Endodermal cell (in vitro differentiated cells): ENCODE data around the gene TOB1. TPM values are rescaled to one million over a fixed set of nuclear protein-coding genes. Genes with fewer than 3 reads are reported as not detected.

Source experiments
- DNase-seq: peaks from one replicate; pipeline ENCODE4 v3.0.0-alpha.2; 2017
- H3K27ac ChIP-seq: 2 replicates; pipeline ENCODE4 v1.5.1; 2013; ENCODE audit warnings: mild to moderate bottlenecking, low read depth, low read length, moderate library complexity
- H3K27me3 ChIP-seq: 2 replicates; pipeline ENCODE4 v1.6.1; 2013; ENCODE audit warnings: mild to moderate bottlenecking, low read length, moderate library complexity; ENCODE audit not compliant: insufficient read depth, control insufficient read depth, poor library complexity, severe bottlenecking
- H3K36me3 ChIP-seq: 2 replicates; pipeline ENCODE4 v1.7.0; 2013; ENCODE audit warnings: mild to moderate bottlenecking, low read length, moderate library complexity; ENCODE audit not compliant: control insufficient read depth, insufficient read depth
- H3K4me1 ChIP-seq: one replicate; pipeline ENCODE4 v1.7.0; 2013; ENCODE audit warnings: low read length; ENCODE audit not compliant: control insufficient read depth, insufficient read depth
- H3K4me3 ChIP-seq: 2 replicates; pipeline ENCODE4 v1.5.1; 2013; ENCODE audit warnings: mild to moderate bottlenecking, low read length, moderate library complexity
- H3K9ac ChIP-seq: 2 replicates; pipeline ENCODE4 v1.6.1; 2013; ENCODE audit warnings: mild to moderate bottlenecking, low read length, moderate library complexity; ENCODE audit not compliant: poor library complexity, severe bottlenecking; ENCODE audit errors: extremely low read depth
- H3K9me3 ChIP-seq: 2 replicates; pipeline ENCODE4 v1.6.1; 2013; ENCODE audit warnings: mild to moderate bottlenecking, low read length, moderate library complexity; ENCODE audit not compliant: control insufficient read depth
- H3K27ac Mint-ChIP-seq: 2 replicates; pipeline ENCODE4 v1.8.0; 2020; ENCODE audit warnings: mixed read lengths
- H3K27me3 Mint-ChIP-seq: 2 replicates; pipeline ENCODE4 v1.8.0; 2021; ENCODE audit warnings: mild to moderate bottlenecking, mixed read lengths; ENCODE audit not compliant: insufficient read depth
- H3K36me3 Mint-ChIP-seq: 2 replicates; pipeline ENCODE4 v1.8.0; 2020; ENCODE audit warnings: low read depth, mixed read lengths
- H3K4me1 Mint-ChIP-seq: 2 replicates; pipeline ENCODE4 v1.8.0; 2020; ENCODE audit warnings: mixed read lengths
- H3K4me3 Mint-ChIP-seq: 2 replicates; pipeline ENCODE4 v1.8.0; 2020; ENCODE audit warnings: mild to moderate bottlenecking, moderate library complexity, mixed read lengths
- H3K9me3 Mint-ChIP-seq: 2 replicates; pipeline ENCODE4 v1.8.0; 2020; ENCODE audit warnings: mild to moderate bottlenecking, mixed read lengths
- WGBS, 2 experiments: methylation state at CpG; one replicate each; pipeline versions ENCODE4 v1.1.5 to v1.1.7; 2013; ENCODE audit warnings: missing lambda C conversion rate in 2 of 2, mixed read lengths in 1 of 2; ENCODE audit not compliant: insufficient coverage in 1 of 2, insufficient read length in 1 of 2; 5-methylcytosine and 5-hydroxymethylcytosine counted together
- total RNA-seq, 2 donors: library from RNA; stranded (reverse); fragmentation: NEBNext Ultra II Directional in 1 of 2; extraction: Animal tissue kit (Norgen Biotek cat#: 25700) in 1 of 2; gene quantifications; 2 replicates in 1 of 2; 3 replicates in 1 of 2; pipeline ENCODE4 v1.2.1, GENCODE V29; 2021
- TF ChIP-seq, protein P1 (sequence below): fragments of 200-600 bp; sonication (generic); conservative IDR thresholded peaks from 2 replicates; pipeline ENCODE4 v1.5.0; 2021; ENCODE audit warnings: antibody characterized with exemption, mild to moderate bottlenecking

The TOB1 gene
- total RNA-seq, 2 donors from 2014 or later, result 35.5 to 36.3 TPM

DNA sequence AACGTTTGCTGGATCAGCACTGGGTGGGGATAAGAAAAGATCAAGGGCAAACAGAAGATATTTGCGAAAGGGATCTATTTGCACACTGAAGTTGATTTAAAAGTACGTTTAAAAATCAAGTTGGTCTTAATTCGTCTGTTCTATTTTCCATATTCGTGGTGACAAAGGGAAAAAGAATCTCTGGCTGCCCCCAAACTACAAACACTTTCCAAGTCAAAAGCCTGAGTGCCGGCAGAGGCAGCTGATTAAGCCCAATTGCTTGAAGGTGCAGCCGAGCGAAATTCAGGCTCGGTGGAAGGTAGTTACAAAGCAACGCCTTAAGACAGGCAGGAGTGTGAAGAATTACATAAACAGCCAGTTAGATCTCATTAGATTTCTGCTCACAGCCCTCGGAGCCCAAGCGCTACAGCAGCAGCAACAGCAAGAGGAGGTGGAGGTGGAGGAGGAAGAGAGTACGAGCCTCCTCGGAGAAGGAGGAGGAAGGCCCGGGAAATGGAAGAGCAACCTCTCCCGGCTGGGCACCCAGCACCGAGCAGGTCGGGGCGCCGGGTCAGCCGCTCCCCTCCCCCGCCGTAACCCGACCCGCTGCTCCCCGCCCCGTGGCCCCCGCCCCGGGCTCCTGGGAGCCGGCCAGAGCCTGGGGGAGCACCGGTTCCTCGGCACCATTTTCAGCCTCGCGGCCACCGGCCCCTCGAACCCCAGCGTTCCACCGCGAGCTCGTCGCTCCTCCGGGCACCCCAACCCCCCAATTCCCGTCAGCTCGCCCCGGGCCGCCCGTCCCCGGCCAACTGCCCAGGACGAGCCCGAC lies 890 bp downstream of the TOB1 start:
- Histone ChIP-seq H3K4me1 (no peaks in the 10 kb centered on the region), H3K27ac (peak overlapping the region; percentile 71), H3K9me3 (no peaks in the 10 kb centered on the region), H3K36me3 (peaks cover 29% of the 10 kb centered on the region), H3K9ac (peak overlapping the region; percentile 81), H3K27me3 (no peaks in the 10 kb centered on the region), H3K4me3 (peak overlapping the region; percentile 96)
- peak; percentile 88 for DNase-seq
- H3K27me3 Mint-ChIP-seq, result no peaks in the 10 kb centered on the region
- no peaks in the 10 kb centered on the region for H3K9me3 Mint-ChIP-seq
- H3K4me3 Mint-ChIP-seq, result peak overlapping the region; percentile 94
- TF ChIP-seq, protein P1, sequence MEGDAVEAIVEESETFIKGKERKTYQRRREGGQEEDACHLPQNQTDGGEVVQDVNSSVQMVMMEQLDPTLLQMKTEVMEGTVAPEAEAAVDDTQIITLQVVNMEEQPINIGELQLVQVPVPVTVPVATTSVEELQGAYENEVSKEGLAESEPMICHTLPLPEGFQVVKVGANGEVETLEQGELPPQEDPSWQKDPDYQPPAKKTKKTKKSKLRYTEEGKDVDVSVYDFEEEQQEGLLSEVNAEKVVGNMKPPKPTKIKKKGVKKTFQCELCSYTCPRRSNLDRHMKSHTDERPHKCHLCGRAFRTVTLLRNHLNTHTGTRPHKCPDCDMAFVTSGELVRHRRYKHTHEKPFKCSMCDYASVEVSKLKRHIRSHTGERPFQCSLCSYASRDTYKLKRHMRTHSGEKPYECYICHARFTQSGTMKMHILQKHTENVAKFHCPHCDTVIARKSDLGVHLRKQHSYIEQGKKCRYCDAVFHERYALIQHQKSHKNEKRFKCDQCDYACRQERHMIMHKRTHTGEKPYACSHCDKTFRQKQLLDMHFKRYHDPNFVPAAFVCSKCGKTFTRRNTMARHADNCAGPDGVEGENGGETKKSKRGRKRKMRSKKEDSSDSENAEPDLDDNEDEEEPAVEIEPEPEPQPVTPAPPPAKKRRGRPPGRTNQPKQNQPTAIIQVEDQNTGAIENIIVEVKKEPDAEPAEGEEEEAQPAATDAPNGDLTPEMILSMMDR, result no peak
- 0% methylated on average over 18 to 50 of the region's 50 CpGs for WGBS, 2 experiments
- H3K36me3 Mint-ChIP-seq, result peaks cover 16% of the 10 kb centered on the region
- H3K4me1 Mint-ChIP-seq, result peaks cover 23% of the 10 kb centered on the region
- H3K27ac Mint-ChIP-seq, result peak overlapping the region; percentile 97

DNA sequence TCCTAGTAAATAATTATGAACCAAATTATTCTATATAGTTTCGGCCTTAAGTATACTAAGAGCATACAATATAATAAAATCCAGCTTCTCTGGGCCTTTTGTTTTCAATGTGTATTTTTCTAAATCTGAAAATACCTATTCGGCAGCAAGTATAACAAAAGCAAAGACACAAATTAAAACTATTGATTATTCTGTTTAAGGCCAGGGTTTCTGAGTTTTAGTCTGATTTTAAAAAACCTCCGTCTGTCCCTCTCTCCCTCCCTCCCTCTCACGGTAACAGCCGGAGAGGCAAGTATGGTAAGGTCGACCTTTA lies 1.5 kb downstream of the TOB1 start:
- Mint-ChIP-seq H3K9me3 (no peaks in the 10 kb centered on the region), H3K27ac (peak overlapping the region; percentile 97), H3K4me3 (peak overlapping the region; percentile 94), H3K36me3 (peaks cover 16% of the 10 kb centered on the region), H3K27me3 (no peaks in the 10 kb centered on the region), H3K4me1 (peaks cover 23% of the 10 kb centered on the region)
- Histone ChIP-seq H3K36me3 (peaks cover 29% of the 10 kb centered on the region), H3K27me3 (no peaks in the 10 kb centered on the region), H3K4me3 (peak overlapping the region; percentile 96), H3K9ac (peak overlapping the region; percentile 81), H3K4me1 (no peaks in the 10 kb centered on the region), H3K27ac (peak overlapping the region; percentile 71), H3K9me3 (no peaks in the 10 kb centered on the region)
- 0% methylated on average over 3 of the region's 6 CpGs; no CpG with 5 or more reads in 1 of the 2 experiments for WGBS, 2 experiments
- no peak for DNase-seq
- TF ChIP-seq, protein P1, result peak; percentile 30

DNA sequence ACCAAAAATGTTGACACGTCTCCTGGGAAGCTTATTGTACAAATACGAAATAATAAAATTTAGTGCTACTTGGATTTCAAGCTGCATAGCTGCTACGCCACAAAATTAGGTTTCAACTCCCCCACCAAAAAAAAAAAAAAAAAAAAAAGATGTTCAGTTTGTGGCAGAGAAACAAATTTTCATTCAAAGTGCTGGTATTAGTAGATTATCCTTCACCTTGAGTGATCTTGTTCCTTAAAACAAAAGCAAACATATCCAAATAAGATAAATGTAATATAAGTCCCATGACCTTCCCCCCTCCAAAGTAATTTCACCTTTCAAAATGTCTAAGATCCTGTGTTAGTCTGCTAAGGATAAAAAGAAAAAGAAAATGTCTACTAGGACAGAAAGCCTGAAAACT lies 2.2 kb downstream of the TOB1 start:
- Histone ChIP-seq H3K27me3 (no peaks in the 10 kb centered on the region), H3K27ac (no peak overlapping the region), H3K36me3 (peaks cover 29% of the 10 kb centered on the region), H3K9me3 (no peaks in the 10 kb centered on the region), H3K9ac (peak overlapping the region; percentile 81), H3K4me1 (no peaks in the 10 kb centered on the region), H3K4me3 (peak overlapping the region; percentile 96)
- Mint-ChIP-seq H3K27me3 (no peaks in the 10 kb centered on the region), H3K4me3 (peak overlapping the region; percentile 94), H3K9me3 (no peaks in the 10 kb centered on the region), H3K27ac (no peak overlapping the region), H3K36me3 (peaks cover 16% of the 10 kb centered on the region), H3K4me1 (peaks cover 23% of the 10 kb centered on the region)
- WGBS, 2 experiments, result 100% methylated on average over 2 of the region's 3 CpGs; no CpG with 5 or more reads in 1 of the 2 experiments
- TF ChIP-seq, protein P1, result no peak
- no peak for DNase-seq
